GM23338 (cell line): ENCODE data around the gene DIP2C.

Experiments
- EZH2phosphoT487 ChIP-seq: fragments of 200-600 bp; sonication (generic); IDR thresholded peaks from one replicate; pipeline ENCODE4 v1.8.1; 2018; ENCODE audit warnings: antibody characterized with exemption; ENCODE audit not compliant: unreplicated experiment
- POLR2AphosphoS5 ChIP-seq: IDR thresholded peaks from 2 replicates; pipeline ENCODE4 v1.6.1; 2016; ENCODE audit warnings: antibody characterized with exemption, low read depth

- no peak for TF ChIP-seq POLR2AphosphoS5
- no peak for TF ChIP-seq EZH2phosphoT487
Observed at GRCh38 chr10:357201-357950, 332.1 kb downstream of the DIP2C start.
